Activated CD4-positive, alpha-beta T cell treated with anti-CD3 and anti-CD28 coated beads, Interleukin-2, amount 10 ng/mL, durations not matched to agents 7 days and 5 days (primary cell): Measurements from ENCODE around the gene STK38L. TPM values are rescaled to one million over a fixed set of nuclear protein-coding genes. Genes with fewer than 3 reads are reported as not detected.

ENCODE experiments used
- CTCF ChIA-PET: fragments of 350-600 bp; sonication (Branson Sonifier 250); formaldehyde crosslinking; loops from one replicate; lab custom pipeline; 2021; ENCODE audit warnings: antibody characterized with exemption; lab: Charles Lee
- POLR2A ChIA-PET: fragments of 350-600 bp; sonication (Branson Sonifier 250); formaldehyde crosslinking; loops from one replicate; lab custom pipeline; 2021; ENCODE audit warnings: antibody characterized with exemption; lab: Charles Lee
- DNase-seq: peaks from one replicate; pipeline ENCODE4 v3.0.0-alpha.2; 2020
- H3K27ac Mint-ChIP-seq: one replicate; pipeline ENCODE4 v1.8.0; 2021; ENCODE audit warnings: mild to moderate bottlenecking, moderate library complexity, mixed read lengths
- H3K27me3 Mint-ChIP-seq: one replicate; pipeline ENCODE4 v1.8.0; 2021; ENCODE audit warnings: mixed read lengths
- H3K36me3 Mint-ChIP-seq: one replicate; pipeline ENCODE4 v1.8.0; 2021; ENCODE audit warnings: low read depth, mixed read lengths
- H3K4me1 Mint-ChIP-seq: one replicate; pipeline ENCODE4 v1.8.0; 2021; ENCODE audit warnings: mixed read lengths
- H3K4me3 Mint-ChIP-seq: one replicate; pipeline ENCODE4 v1.8.0; 2021; ENCODE audit warnings: mild to moderate bottlenecking, moderate library complexity, mixed read lengths
- H3K9me3 Mint-ChIP-seq: one replicate; pipeline ENCODE4 v1.8.0; 2021; ENCODE audit warnings: mixed read lengths
- total RNA-seq, 2 experiments: library from RNA; stranded (reverse); gene quantifications; one replicate each; pipeline ENCODE4 v1.2.3, GENCODE V29; 2021

Gene STK38L
- total RNA-seq, 2 experiments from 2014 or later = 18.2 to 20.4 TPM

DNA sequence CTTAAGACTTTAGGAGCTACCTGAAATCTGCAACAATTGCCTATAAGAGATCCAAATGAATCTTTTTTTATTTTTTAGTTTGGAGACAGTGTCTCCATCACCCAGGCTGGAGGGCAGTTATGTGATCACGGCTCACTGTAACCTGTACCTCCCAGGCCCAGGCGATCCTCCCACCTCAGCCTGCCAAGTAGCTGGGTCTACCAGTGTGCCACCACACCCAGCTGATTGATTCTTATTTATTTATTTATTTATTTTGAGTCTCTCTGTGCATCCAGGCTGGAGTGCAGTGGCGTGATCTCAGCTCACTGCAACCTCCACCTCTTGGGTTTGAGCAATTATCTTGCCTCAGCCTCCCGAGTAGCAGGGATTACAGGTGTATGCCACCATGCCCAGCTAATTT is 26.1 kb downstream of the STK38L start:
- CTCF ChIA-PET = interaction anchor here (0.7 kb wide), 1 partner anchor 13 kb away, joined by 3 read pairs; no protein-coding TSS in a partner anchor
- POLR2A ChIA-PET = no interaction called here
- H3K27me3 Mint-ChIP-seq = no peaks in the 10 kb centered on the region
- no peak for DNase-seq
- H3K36me3 Mint-ChIP-seq = peaks cover 8% of the 10 kb centered on the region
- peaks cover 5% of the 10 kb centered on the region for H3K9me3 Mint-ChIP-seq
- H3K4me3 Mint-ChIP-seq = no peak overlapping the region
- no peak overlapping the region for H3K27ac Mint-ChIP-seq
- no peaks in the 10 kb centered on the region for H3K4me1 Mint-ChIP-seq

DNA sequence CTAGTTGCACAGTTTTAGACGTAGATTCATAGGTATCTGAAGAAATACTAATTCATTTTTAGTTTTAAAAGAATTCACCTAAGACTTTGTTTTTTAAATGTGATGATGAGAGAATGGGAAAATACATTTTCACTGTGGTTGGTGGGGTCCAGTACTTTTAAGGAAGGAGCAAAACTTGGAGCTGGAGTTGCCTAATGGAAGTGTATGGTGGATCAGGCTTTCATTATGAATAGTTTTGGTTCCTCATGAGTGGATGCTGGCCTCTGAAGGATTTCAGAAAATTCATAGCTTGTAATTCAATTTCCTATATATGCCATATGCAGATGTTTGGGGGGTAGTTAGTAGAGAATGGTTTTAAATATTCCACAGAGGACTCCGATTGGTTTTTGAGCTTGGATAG is 27.1 kb downstream of the STK38L start:
- no peak overlapping the region for H3K4me3 Mint-ChIP-seq
- POLR2A ChIA-PET = no interaction called here
- CTCF ChIA-PET = interaction anchor here (0.7 to 1.1 kb wide), 4 partner anchors 10 to 198 kb away, joined by 3 read pairs; no protein-coding TSS in a partner anchor
- H3K27ac Mint-ChIP-seq = no peak overlapping the region
- no peaks in the 10 kb centered on the region for H3K4me1 Mint-ChIP-seq
- H3K27me3 Mint-ChIP-seq = no peaks in the 10 kb centered on the region
- peaks cover 5% of the 10 kb centered on the region for H3K9me3 Mint-ChIP-seq
- no peak for DNase-seq
- peaks cover 8% of the 10 kb centered on the region for H3K36me3 Mint-ChIP-seq

DNA sequence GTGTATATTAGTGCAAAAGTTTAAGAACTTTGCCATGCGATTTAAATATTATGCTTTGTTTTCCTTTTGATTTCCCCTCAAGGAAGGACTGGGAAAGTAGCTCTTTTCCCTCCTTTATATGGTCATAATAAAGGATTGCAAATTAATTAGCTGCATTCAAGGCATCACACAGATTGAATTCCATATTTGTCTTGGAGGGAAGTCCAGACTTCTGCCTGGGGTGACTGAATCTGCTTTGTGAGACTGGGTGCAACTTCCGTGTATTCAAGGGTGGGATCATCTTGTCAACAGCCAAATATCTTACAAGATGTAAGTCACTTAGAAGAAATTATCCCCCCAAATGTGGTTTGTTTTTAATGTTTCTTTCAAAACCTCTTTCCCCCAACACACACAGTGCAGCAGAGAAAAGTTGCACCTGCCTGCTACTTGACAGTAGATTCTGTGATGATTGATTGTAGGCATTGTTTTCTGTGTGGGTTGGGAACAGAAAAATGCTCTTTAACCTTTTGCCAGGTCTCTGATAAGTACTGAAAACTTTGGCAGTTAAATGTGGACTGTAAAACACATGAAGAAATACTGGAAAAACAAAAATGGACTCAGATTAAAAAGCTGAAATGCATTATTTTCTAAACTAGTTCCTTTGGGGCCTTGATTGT is 28.4 kb downstream of the STK38L start:
- Mint-ChIP-seq H3K4me1 (no peaks in the 10 kb centered on the region), H3K27ac (no peak overlapping the region), H3K9me3 (peaks cover 2% of the 10 kb centered on the region), H3K4me3 (no peak overlapping the region), H3K27me3 (no peaks in the 10 kb centered on the region), H3K36me3 (peaks cover 4% of the 10 kb centered on the region)
- ChIA-PET POLR2A (no interaction called here), CTCF (interaction anchor here (0.6 to 1.1 kb wide), 3 partner anchors 25 to 30 kb away, joined by 3 to 4 read pairs (median 3); no protein-coding TSS in a partner anchor)
- no peak for DNase-seq

DNA sequence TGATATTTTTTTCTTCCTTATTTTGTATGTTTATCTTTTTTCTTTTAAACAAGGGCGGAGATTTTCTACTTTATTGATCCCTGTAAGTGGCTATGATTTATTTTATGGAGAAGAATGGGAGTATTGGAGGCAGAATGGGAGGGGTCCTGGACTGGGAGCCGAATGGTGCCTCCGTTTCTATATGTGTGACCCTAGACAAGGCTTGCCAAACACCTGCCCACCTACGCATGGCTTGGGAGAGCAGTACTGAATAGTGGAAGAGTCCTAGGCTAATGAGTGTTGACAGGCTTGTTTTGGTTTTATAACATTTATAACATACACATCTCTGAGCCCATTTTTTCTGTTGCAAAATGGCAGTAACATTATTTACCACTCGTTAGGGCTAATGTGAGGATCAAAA is 29.0 kb downstream of the STK38L start:
- ChIA-PET POLR2A (no interaction called here), CTCF (interaction anchor here (0.6 kb wide), 1 partner anchor 31 kb away, joined by 3 read pairs; no protein-coding TSS in a partner anchor)
- H3K27ac Mint-ChIP-seq = no peak overlapping the region
- DNase-seq = no peak
- no peaks in the 10 kb centered on the region for H3K36me3 Mint-ChIP-seq
- H3K4me3 Mint-ChIP-seq = no peak overlapping the region
- H3K27me3 Mint-ChIP-seq = no peaks in the 10 kb centered on the region
- H3K4me1 Mint-ChIP-seq = peaks cover 4% of the 10 kb centered on the region
- peaks cover 2% of the 10 kb centered on the region for H3K9me3 Mint-ChIP-seq

DNA sequence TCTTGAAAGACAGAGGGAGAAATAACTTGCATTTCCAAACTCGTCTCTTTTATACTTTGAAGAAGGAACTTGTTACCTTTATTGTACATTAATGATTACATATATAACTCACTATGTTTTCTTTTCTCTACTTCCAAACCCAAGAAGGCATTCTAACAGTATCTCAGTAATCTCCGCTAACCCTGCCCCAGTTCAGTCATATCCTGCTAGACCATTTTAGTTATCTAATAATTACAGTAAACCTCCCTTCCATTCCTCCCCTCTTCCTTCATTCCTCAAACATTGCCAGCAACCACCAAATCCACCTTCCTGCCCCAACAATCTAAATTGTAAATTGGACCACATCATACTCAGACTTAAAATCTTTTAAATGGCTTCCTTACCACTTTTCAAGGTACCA is 30.6 kb downstream of the STK38L start:
- Mint-ChIP-seq H3K36me3 (no peaks in the 10 kb centered on the region), H3K4me1 (peaks cover 6% of the 10 kb centered on the region), H3K27ac (no peak overlapping the region), H3K4me3 (no peak overlapping the region), H3K9me3 (peaks cover 2% of the 10 kb centered on the region), H3K27me3 (no peaks in the 10 kb centered on the region)
- DNase-seq = no peak
- ChIA-PET POLR2A (no interaction called here), CTCF (no interaction called here)

DNA sequence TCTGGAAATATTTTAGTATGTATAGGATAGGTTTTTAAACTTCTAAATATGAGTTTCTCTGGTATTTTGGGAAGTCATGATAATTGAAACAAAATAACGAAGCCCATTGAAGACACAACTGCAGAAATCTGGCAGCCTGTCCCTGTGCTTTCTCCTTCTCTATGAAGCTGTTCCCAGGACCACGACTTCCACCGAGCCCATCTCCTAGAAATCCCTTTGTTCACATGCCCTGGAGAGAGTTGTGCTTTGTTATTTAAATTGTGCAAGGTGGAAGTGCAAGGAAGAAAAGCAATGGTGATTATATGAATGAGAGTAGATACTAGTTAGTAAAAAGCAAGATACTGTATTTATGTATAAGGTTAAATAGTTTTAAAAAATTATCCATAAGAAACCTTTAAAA is 32.2 kb downstream of the STK38L start:
- H3K36me3 Mint-ChIP-seq = peaks cover 3% of the 10 kb centered on the region
- H3K27ac Mint-ChIP-seq = no peak overlapping the region
- DNase-seq = no peak
- no peaks in the 10 kb centered on the region for H3K27me3 Mint-ChIP-seq
- H3K4me1 Mint-ChIP-seq = peaks cover 10% of the 10 kb centered on the region
- H3K9me3 Mint-ChIP-seq = no peaks in the 10 kb centered on the region
- POLR2A ChIA-PET = no interaction called here
- CTCF ChIA-PET = no interaction called here
- H3K4me3 Mint-ChIP-seq = no peak overlapping the region

DNA sequence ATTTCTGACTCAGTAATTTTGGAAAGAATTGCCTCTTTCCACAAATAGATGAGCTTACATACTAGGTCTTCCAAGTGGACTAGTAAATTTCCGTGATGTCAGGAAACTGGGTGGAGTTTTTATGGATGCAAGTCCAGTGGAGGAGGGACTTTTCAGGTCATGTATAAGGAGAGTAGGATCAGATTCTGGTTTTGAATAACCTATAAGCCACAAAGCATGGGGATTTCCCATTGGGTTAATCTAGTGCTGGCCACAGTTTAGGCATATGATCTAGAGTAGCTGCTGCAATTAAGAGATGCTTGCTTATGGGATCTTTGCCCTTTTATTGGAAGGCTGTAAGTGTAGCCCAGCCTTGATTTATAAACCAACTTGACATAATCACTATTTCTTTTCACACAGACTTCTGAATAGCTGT is 33.8 kb downstream of the STK38L start:
- Mint-ChIP-seq H3K4me1 (peaks cover 10% of the 10 kb centered on the region), H3K9me3 (no peaks in the 10 kb centered on the region), H3K27ac (no peak overlapping the region), H3K27me3 (no peaks in the 10 kb centered on the region), H3K36me3 (peaks cover 3% of the 10 kb centered on the region), H3K4me3 (no peak overlapping the region)
- POLR2A ChIA-PET = no interaction called here
- CTCF ChIA-PET = interaction anchor here (0.5 to 0.6 kb wide), 2 partner anchors 143 to 259 kb away, joined by 3 read pairs; no protein-coding TSS in a partner anchor
- DNase-seq = no peak

DNA sequence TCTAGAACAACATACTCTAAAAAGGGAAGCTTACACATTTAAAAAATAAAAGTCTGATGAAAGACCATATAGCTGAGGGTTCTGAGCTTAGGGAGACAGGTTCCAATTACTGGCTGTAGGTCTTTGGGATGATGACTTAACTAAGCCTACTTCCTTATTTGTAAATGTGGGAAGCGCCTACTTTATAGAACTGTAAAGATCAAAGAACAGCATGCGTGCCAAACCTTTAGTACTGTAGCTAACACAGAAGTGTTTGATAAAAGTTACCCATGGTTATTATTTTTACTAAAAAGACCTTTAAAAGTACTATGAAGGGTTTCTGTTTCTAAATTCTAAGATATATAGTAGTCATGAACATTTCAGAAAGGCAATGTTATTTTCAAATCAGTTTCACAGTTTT is 35.7 kb downstream of the STK38L start:
- DNase-seq = no peak
- Mint-ChIP-seq H3K4me3 (no peak overlapping the region), H3K36me3 (peaks cover 3% of the 10 kb centered on the region), H3K9me3 (no peaks in the 10 kb centered on the region), H3K27me3 (no peaks in the 10 kb centered on the region), H3K27ac (no peak overlapping the region), H3K4me1 (peaks cover 10% of the 10 kb centered on the region)
- POLR2A ChIA-PET = interaction anchor here (0.6 kb wide), 1 partner anchor 169 kb away, joined by 3 read pairs; no protein-coding TSS in a partner anchor
- CTCF ChIA-PET = interaction anchor here (1.0 to 1.4 kb wide), 2 partner anchors 11 to 27 kb away, joined by 4 to 5 read pairs; no protein-coding TSS in a partner anchor

DNA sequence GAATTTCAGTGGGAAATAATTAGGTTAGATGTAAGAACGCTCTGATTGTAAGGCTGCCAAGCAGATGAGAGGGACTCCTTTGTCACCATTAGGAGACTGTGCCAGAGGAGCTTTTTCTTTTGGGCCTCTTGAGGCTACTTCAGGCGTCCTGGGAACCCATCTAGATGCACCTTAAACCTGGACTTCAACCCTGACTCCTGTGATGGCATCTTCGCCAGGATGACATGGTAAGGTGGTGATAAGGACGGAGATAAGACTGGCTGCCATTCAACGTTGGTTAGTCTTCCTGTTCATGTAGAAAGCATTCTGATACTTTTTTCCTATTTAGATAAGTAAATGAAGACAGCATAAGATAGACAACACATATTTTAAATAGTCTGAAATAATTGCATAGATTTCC is 36.3 kb downstream of the STK38L start:
- no peak for DNase-seq
- Mint-ChIP-seq H3K27me3 (no peaks in the 10 kb centered on the region), H3K27ac (no peak overlapping the region), H3K9me3 (no peaks in the 10 kb centered on the region), H3K4me1 (peaks cover 10% of the 10 kb centered on the region), H3K4me3 (no peak overlapping the region), H3K36me3 (peaks cover 3% of the 10 kb centered on the region)
- CTCF ChIA-PET = interaction anchor here (1.5 kb wide), 1 partner anchor 9 kb away, joined by 3 read pairs; no protein-coding TSS in a partner anchor
- POLR2A ChIA-PET = no interaction called here

DNA sequence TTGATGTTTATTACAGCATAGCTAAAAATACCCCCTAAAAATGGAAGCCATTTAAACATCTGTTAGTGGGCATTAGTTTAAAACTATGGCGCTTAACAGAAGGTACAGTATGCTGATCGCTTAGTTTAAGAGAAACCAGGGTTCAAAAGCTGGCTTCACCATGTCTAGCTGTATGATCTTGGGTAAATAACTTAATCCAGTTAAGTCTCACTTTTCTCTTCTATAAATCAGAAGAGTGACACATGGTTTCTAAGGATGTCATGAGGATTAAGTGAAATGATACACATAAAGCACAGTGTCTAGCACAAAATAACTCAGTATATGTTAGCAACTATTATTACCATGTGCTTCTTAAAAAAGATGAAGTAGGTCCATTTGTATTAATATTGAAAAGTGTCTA is 38.7 kb downstream of the STK38L start:
- CTCF ChIA-PET = no interaction called here
- Mint-ChIP-seq H3K27me3 (no peaks in the 10 kb centered on the region), H3K27ac (no peak overlapping the region), H3K4me3 (no peak overlapping the region), H3K36me3 (peaks cover 3% of the 10 kb centered on the region), H3K9me3 (no peaks in the 10 kb centered on the region), H3K4me1 (peaks cover 9% of the 10 kb centered on the region)
- POLR2A ChIA-PET = no interaction called here
- no peak for DNase-seq

DNA sequence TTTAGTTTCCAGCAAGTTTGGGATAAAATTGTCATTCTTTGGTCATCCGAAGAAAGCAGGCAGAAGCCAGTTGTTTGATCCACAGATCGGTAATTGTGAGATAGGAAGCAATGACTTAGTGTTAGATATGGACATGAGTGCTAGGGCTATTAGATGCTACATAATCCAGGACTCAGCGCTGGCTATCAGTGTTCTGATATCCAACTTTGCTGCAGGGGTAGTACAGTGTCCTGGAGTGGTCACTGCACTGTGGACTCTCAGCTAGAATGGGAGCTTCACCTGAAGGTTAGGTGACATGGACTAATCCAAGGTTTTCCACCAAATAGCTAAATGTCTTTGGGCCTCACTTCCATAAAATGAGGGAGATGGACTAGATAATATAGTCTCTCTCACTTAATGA is 39.9 kb downstream of the STK38L start:
- peaks cover 4% of the 10 kb centered on the region for H3K4me1 Mint-ChIP-seq
- no peak for DNase-seq
- no peaks in the 10 kb centered on the region for H3K9me3 Mint-ChIP-seq
- no peak overlapping the region for H3K4me3 Mint-ChIP-seq
- H3K27ac Mint-ChIP-seq = no peak overlapping the region
- POLR2A ChIA-PET = no interaction called here
- no peaks in the 10 kb centered on the region for H3K27me3 Mint-ChIP-seq
- CTCF ChIA-PET = no interaction called here
- H3K36me3 Mint-ChIP-seq = peaks cover 3% of the 10 kb centered on the region

DNA sequence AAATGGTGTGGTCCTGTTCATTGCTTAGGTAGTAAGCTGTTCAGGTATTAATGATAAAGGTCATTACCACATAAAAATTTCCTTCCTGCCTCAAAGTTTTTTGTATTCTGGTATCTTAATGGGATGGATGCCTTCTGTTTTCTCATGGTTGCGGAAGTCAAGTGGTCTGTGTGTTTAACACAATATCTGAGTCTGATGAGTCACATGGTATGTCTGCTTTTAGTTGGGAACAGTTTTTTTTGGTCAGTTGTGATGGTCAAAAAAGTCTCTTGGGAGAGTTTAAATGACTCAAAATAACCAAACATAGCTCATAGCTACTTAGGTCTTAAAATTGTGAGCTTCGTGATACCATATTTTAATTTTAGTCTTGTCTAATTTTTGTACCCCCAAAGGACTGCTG is 40.7 kb downstream of the STK38L start:
- ChIA-PET CTCF (interaction anchor here (0.6 to 1.5 kb wide), 3 partner anchors 9 to 255 kb away, joined by 3 to 4 read pairs (median 3); no protein-coding TSS in a partner anchor), POLR2A (no interaction called here)
- Mint-ChIP-seq H3K4me1 (peaks cover 3% of the 10 kb centered on the region), H3K4me3 (no peak overlapping the region), H3K36me3 (peaks cover 3% of the 10 kb centered on the region), H3K9me3 (no peaks in the 10 kb centered on the region), H3K27me3 (no peaks in the 10 kb centered on the region), H3K27ac (no peak overlapping the region)
- no peak for DNase-seq

DNA sequence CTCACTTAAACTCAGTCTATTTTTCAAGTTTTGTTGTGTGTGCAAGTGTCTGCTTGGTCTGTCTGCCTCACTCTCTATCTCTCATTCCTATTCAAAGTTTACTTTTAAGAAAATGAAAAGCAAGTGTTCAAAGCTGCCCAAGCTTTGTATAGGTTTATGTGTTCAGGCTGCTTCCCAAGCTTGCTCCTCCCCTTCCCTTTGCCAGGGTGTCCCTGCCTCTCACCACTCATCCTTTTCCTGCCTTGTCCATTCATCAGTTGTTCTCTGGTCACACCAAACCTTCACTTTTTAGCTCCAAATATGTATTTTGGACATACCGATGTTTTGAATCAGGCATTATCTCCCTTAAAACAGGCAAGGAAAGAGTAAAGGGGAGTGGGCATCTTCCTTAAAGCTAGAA is 41.3 kb downstream of the STK38L start:
- Mint-ChIP-seq H3K9me3 (no peaks in the 10 kb centered on the region), H3K36me3 (peaks cover 3% of the 10 kb centered on the region), H3K4me1 (no peaks in the 10 kb centered on the region), H3K4me3 (no peak overlapping the region), H3K27me3 (no peaks in the 10 kb centered on the region), H3K27ac (no peak overlapping the region)
- ChIA-PET POLR2A (interaction anchor here (0.6 kb wide), 1 partner anchor 21 kb away, joined by 3 read pairs; no protein-coding TSS in a partner anchor), CTCF (interaction anchor here (0.6 to 1.5 kb wide), 3 partner anchors 10 to 256 kb away, joined by 3 to 4 read pairs (median 3); no protein-coding TSS in a partner anchor)
- no peak for DNase-seq
